Subcutaneous adipose tissue (tissue), 4 donors: ENCODE measurements around the gene RSAD2. TPM values are rescaled to one million over a fixed set of nuclear protein-coding genes. Genes with fewer than 3 reads are reported as not detected.

Source experiments
- CTCF ChIP-seq: fragments of 450-650 bp; IDR thresholded peaks from one replicate; pipeline ENCODE4 v1.5.1; 2016; ENCODE audit warnings: low read depth, mild to moderate bottlenecking, control low read depth, antibody characterized with exemption, moderate library complexity
- total RNA-seq, 4 donors: library from RNA; depleted of rRNA; stranded (reverse); fragments of >200 nt; gene quantifications; one replicate each; pipeline ENCODE4 v1.1.0, GENCODE V29; 2016

Gene RSAD2
- total RNA-seq, 4 donors from 2014 or later: 1.5 to 22.4 (median 4.9) TPM

GRCh38 chr2:6917071-6917760 is 39.6 kb downstream of the RSAD2 start, which contains the start of gene RNF144A:
Gene RNF144A (plus strand): TSS chr2:6917412. CDS start chr2:6996927, 79,515 bp downstream.
- no peak for TF ChIP-seq CTCF

GRCh38 chr2:6917761-6918421 is 40.3 kb downstream of the RSAD2 start:
- TF ChIP-seq CTCF: no peak

GRCh38 chr2:6919901-6920742 is 42.5 kb downstream of the RSAD2 start:
- TF ChIP-seq CTCF: no peak

GRCh38 chr2:6920743-6921064 is 43.1 kb downstream of the RSAD2 start:
- no peak for TF ChIP-seq CTCF

GRCh38 chr2:6921321-6921922 is 43.8 kb downstream of the RSAD2 start:
- no peak for TF ChIP-seq CTCF

- no peak for TF ChIP-seq CTCF
These were observed 44.7 kb downstream of the RSAD2 start for GRCh38 chr2:6922201-6922656.
